ENCODE results near the gene PPP1CC. TPM values are rescaled to one million over a fixed set of nuclear protein-coding genes. Genes with fewer than 3 reads are reported as not detected.

PPP1CC gene
- polyA plus RNA-seq, 1 of the 3 experiments (the other 2 are of a cell fraction), result 62.0 TPM

DNA sequence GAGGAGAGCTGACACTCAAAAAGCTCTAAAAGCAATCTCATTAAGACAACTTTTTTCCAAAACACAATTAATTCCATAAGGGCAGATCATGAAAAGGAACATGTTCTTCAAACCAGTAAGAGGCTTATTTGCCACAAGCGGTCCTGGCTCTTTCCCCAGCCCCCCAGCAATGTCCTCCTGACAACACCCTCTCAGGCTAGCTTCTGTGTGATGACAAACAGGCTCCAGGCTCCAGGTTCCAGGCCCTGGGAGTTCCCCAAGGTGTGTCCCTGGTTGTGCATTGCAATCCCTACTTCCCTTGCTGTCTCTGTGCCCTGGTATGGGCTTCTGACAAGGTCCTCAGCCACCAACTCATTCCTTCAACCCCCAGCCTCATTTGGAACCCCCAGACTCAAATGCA is 62.7 kb downstream of the PPP1CC start:
- H2AFZ ChIP-seq (ENCODE audit: low read depth), result no peak overlapping the region
- no peaks in the 10 kb centered on the region for H3K9me3 ChIP-seq
- no peaks in the 10 kb centered on the region for H3K36me3 ChIP-seq (replicated peaks in 1 of 2; ENCODE audit: control insufficient read depth in 1 of 2, insufficient read depth in 2 of 2, low read length in 1 of 2)
- H3K27me3 ChIP-seq (ENCODE audit: insufficient read depth), result no peaks in the 10 kb centered on the region
- TF ChIP-seq IRF3 (IDR thresholded peaks at IDR 0.05; ENCODE audit: low read depth, low read length) (no peak), RFX5 (IDR thresholded peaks at IDR 0.05; ENCODE audit: low read length) (no peak), EZH2phosphoT487 (IDR thresholded peaks at IDR 0.05; ENCODE audit: borderline replicate concordance, low read depth) (no peak), GATA2 (CRISPR knock-in tag; IDR thresholded peaks at IDR 0.05) (no peak), REST (IDR thresholded peaks at IDR 0.05; ENCODE audit: low read depth, low read length) (no peak), NFIC (IDR thresholded peaks at IDR 0.05; ENCODE audit: borderline replicate concordance) (no peak), EP300 (IDR thresholded peaks at IDR 0.05; ENCODE audit: borderline replicate concordance in 1 of 2, low read depth in 1 of 2, low read length in 1 of 2) (no peak), RAD21 (IDR thresholded peaks at IDR 0.05; ENCODE audit: low read length) (no peak), YY1 (IDR thresholded peaks at IDR 0.05; ENCODE audit: low read depth) (no peak), POLR2AphosphoS5 (IDR thresholded peaks at IDR 0.05; ENCODE audit: low read depth, low read length) (no peak), JUND (IDR thresholded peaks at IDR 0.05) (no peak), CTCF (IDR thresholded peaks at IDR 0.05) (no peak), RCOR1 (IDR thresholded peaks at IDR 0.05; ENCODE audit: low read length) (no peak)
- TF ChIP-seq, protein P1, sequence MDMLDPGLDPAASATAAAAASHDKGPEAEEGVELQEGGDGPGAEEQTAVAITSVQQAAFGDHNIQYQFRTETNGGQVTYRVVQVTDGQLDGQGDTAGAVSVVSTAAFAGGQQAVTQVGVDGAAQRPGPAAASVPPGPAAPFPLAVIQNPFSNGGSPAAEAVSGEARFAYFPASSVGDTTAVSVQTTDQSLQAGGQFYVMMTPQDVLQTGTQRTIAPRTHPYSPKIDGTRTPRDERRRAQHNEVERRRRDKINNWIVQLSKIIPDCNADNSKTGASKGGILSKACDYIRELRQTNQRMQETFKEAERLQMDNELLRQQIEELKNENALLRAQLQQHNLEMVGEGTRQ (IDR thresholded peaks at IDR 0.05; ENCODE audit: borderline replicate concordance, low read depth, low read length), result no peak
- TF ChIP-seq, protein P2, sequence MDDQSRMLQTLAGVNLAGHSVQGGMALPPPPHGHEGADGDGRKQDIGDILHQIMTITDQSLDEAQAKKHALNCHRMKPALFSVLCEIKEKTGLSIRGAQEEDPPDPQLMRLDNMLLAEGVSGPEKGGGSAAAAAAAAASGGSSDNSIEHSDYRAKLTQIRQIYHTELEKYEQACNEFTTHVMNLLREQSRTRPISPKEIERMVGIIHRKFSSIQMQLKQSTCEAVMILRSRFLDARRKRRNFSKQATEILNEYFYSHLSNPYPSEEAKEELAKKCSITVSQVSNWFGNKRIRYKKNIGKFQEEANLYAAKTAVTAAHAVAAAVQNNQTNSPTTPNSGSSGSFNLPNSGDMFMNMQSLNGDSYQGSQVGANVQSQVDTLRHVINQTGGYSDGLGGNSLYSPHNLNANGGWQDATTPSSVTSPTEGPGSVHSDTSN (IDR thresholded peaks at IDR 0.05), result no peak
- TF ChIP-seq, protein P3, sequence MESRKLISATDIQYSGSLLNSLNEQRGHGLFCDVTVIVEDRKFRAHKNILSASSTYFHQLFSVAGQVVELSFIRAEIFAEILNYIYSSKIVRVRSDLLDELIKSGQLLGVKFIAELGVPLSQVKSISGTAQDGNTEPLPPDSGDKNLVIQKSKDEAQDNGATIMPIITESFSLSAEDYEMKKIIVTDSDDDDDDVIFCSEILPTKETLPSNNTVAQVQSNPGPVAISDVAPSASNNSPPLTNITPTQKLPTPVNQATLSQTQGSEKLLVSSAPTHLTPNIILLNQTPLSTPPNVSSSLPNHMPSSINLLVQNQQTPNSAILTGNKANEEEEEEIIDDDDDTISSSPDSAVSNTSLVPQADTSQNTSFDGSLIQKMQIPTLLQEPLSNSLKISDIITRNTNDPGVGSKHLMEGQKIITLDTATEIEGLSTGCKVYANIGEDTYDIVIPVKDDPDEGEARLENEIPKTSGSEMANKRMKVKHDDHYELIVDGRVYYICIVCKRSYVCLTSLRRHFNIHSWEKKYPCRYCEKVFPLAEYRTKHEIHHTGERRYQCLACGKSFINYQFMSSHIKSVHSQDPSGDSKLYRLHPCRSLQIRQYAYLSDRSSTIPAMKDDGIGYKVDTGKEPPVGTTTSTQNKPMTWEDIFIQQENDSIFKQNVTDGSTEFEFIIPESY (IDR thresholded peaks at IDR 0.05; ENCODE audit: borderline replicate concordance, low read depth), result no peak
- CTCF ChIA-PET, result interaction anchor here (1.8 kb wide), 1 partner anchor 12 kb away, joined by 5 read pairs; no protein-coding TSS in a partner anchor
- H3K9me2 ChIP-seq, result no peaks in the 10 kb centered on the region
- H3K79me2 ChIP-seq (ENCODE audit: insufficient read depth), result no peaks in the 10 kb centered on the region
- DNase-seq, result no peak
- H3K27ac ChIP-seq (ENCODE audit: low read depth in 2 of 2, low read length in 1 of 2), result no peak overlapping the region
- POLR2A ChIA-PET, result no interaction called here
- H3F3A ChIP-seq (replicated peaks; ENCODE audit: insufficient read depth), result no peaks in the 10 kb centered on the region
- no peaks in the 10 kb centered on the region for H4K20me1 ChIP-seq (ENCODE audit: insufficient read depth)
- H3K9ac ChIP-seq, result no peak overlapping the region
- no peak overlapping the region for H3K4me3 ChIP-seq (ENCODE audit: low read depth in 2 of 2, low read length in 1 of 2)
- WGBS (ENCODE audit: low lambda C conversion rate), result 44% methylated on average over 1 of the region's 1 CpG
- H3K4me1 ChIP-seq (ENCODE audit: control insufficient read depth in 1 of 2, insufficient read depth in 2 of 2, low read depth in 1 of 2, low read length in 1 of 2), result peaks cover 0 to 3% of the 10 kb centered on the region in 2 experiments; a peak in 1 of 4 replicates
- H3K4me2 ChIP-seq, result no peak overlapping the region

All from SK-N-SH (cell line).